Left colon (tissue), 2 donors: Measurements from ENCODE around the gene GPR84. TPM values are rescaled to one million over a fixed set of nuclear protein-coding genes. Genes with fewer than 3 reads are reported as not detected.
"Not testable (repeated sequence)": the region's sequence is repeated elsewhere in the genome, so short reads cannot be mapped to it uniquely, and the experiment has no call there.

Source experiments
- ATAC-seq: fragments of 200-7000 bp; cut with Tn5 transposase; one replicate; pipeline ENCODE4 v1.9.1; 2020; ENCODE audit warnings: mild to moderate bottlenecking, moderate library complexity
- DNase-seq, 2 donors: peaks; one replicate each; pipeline ENCODE4 v3.0.0-alpha.2; 2020
- intact Hi-C, 2 donors: fragments of 100-400 bp; cut with DNase I in 1 of 2; cut with micrococcal nuclease in 1 of 2; formaldehyde crosslinking; loops; one replicate each; pipeline versions ENCODE4 v1.11.2 to v1.14.0; 2022; cut with DNase I, micrococcal nuclease
- total RNA-seq, 2 donors: library from RNA; stranded (reverse); fragmentation: NEBNext Ultra II Directional; extraction: Animal tissue kit (Norgen Biotek cat#: 25700); gene quantifications; one replicate each; pipeline ENCODE4 v1.2.1, GENCODE V29; 2021
- donor health status: DM: no; HTN: no; CAD: no.
- donor health status: DM: yes; HTN: yes; CAD: no.

The GPR84 gene
- total RNA-seq, 2 donors from 2014 or later = 0.50 TPM; not detected in 1

- intact Hi-C loops = no loop called here
- ATAC-seq (no peak), DNase-seq (no peak)
These were observed 22.6 kb downstream of the GPR84 start for GRCh38 chr12:54341378-54342300.

- ATAC-seq (peak; percentile 51), DNase-seq (no peak)
- intact Hi-C loops = no loop called here
These were observed 23.4 kb downstream of the GPR84 start for GRCh38 chr12:54340846-54341245.

- DNase-seq (no peak), ATAC-seq (no peak)
- intact Hi-C loops = no loop called here
These were observed 25.5 kb downstream of the GPR84 start for GRCh38 chr12:54338698-54339296.

GRCh38 chr12:54337854-54338650, 26.2 kb downstream of the GPR84 start:
- ATAC-seq (peak; percentile 25), DNase-seq (no peak)
- intact Hi-C loops = no loop called here

GRCh38 chr12:54337280-54337842, 26.9 kb downstream of the GPR84 start:
- intact Hi-C loops = no loop called here
- no peak for DNase-seq
- ATAC-seq = peak; percentile 38

- intact Hi-C loops = no loop called here
- ATAC-seq (no peak), DNase-seq (no peak)
These were observed 30.8 kb downstream of the GPR84 start for GRCh38 chr12:54333420-54334034.

- ATAC-seq (no peak), DNase-seq (no peak)
- intact Hi-C loops = no loop called here
These were observed 32.8 kb downstream of the GPR84 start for GRCh38 chr12:54331461-54331860.

GRCh38 chr12:54330442-54330841, 33.8 kb downstream of the GPR84 start:
- intact Hi-C loops = no loop called here
- ATAC-seq = no peak

GRCh38 chr12:54329759-54330158, 34.5 kb downstream of the GPR84 start:
- intact Hi-C loops = no loop called here
- ATAC-seq (no peak), DNase-seq (no peak)

More at GRCh38 chr12:54330442-54330841, 33.8 kb downstream of the GPR84 start:
- no peak for DNase-seq

- DNase-seq (no peak), ATAC-seq (no peak)
- intact Hi-C loops = no loop called here
These were observed 35.5 kb downstream of the GPR84 start for GRCh38 chr12:54328595-54329337.

- intact Hi-C loops, DNase-seq, ATAC-seq: not testable (repeated sequence)
These were observed 38.7 kb downstream of the GPR84 start for GRCh38 chr12:54325442-54326109.

- intact Hi-C loops = no loop called here
- DNase-seq (peak; percentile 96 to 97), ATAC-seq (peak; percentile 96)
These were observed 39.5 kb downstream of the GPR84 start, which contains the start of gene COPZ1 for GRCh38 chr12:54324617-54325441. Gene COPZ1, plus strand, starts transcription at chr12:54325131. Its CDS starts 33 bp downstream, at chr12:54325164.

GRCh38 chr12:54321363-54321762, 42.9 kb downstream of the GPR84 start:
- no peak for ATAC-seq
- intact Hi-C loops = no loop called here
- DNase-seq = no peak
